HepG2 (cell line): ENCODE measurements around the gene ALDH7A1. TPM values are rescaled to one million over a fixed set of nuclear protein-coding genes. Genes with fewer than 3 reads are reported as not detected.

Source experiments
- ASH2L ChIP-seq: fragments of 300-600, 200-600 bp; sonication (generic); IDR thresholded peaks from 2 replicates; pipeline ENCODE4 v1.7.0; 2017; ENCODE audit warnings: low read depth, mild to moderate bottlenecking, moderate library complexity, mixed read lengths, low read length; ENCODE audit not compliant: insufficient read length
- CHD4 ChIP-seq: fragments of 200-600 bp; sonication (generic); IDR thresholded peaks from 2 replicates; pipeline ENCODE4 v1.7.0; 2017; ENCODE audit warnings: mild to moderate bottlenecking, low read length, borderline replicate concordance
- CREB1 ChIP-seq, 2 experiments: fragments of 450-650 bp in 1 of 2; IDR thresholded peaks; 2 replicates each; pipeline ENCODE4 v1.6.1; 2016 to 2017; ENCODE audit warnings: control low read depth in 1 of 2, mild to moderate bottlenecking in 1 of 2, missing compliant biosample characterization in 1 of 2, missing genetic modification characterization in 1 of 2
- FOSL2 ChIP-seq: sonication (generic); formaldehyde crosslinking; IDR thresholded peaks from 2 replicates; pipeline ENCODE4 v1.4.0; 2020; ENCODE audit warnings: missing genetic modification reagents
- GATAD1 ChIP-seq: IDR thresholded peaks from 2 replicates; pipeline ENCODE4 v1.6.1; 2016; ENCODE audit warnings: missing genetic modification reagents, missing compliant biosample characterization
- KMT2A ChIP-seq: sonication (generic); formaldehyde crosslinking; IDR thresholded peaks from 2 replicates; pipeline ENCODE4 v1.4.0; 2020; ENCODE audit warnings: missing genetic modification reagents
- MAFF ChIP-seq: IDR thresholded peaks from 2 replicates; pipeline ENCODE4 v1.6.1; 2011; ENCODE audit warnings: low read depth, low read length, improper control_type of control experiment
- MEIS2 ChIP-seq: sonication (generic); formaldehyde crosslinking; IDR thresholded peaks from 2 replicates; pipeline ENCODE4 v1.9.0; 2021; ENCODE audit warnings: mild to moderate bottlenecking, missing genetic modification reagents
- ONECUT2 ChIP-seq: sonication (generic); formaldehyde crosslinking; IDR thresholded peaks from 2 replicates; pipeline ENCODE4 v1.4.0; 2020; ENCODE audit warnings: missing genetic modification reagents
- PPARG ChIP-seq: conservative IDR thresholded peaks from 2 replicates; pipeline ENCODE4 v1.6.1; 2016; ENCODE audit warnings: missing biosample characterization, missing genetic modification reagents
- SMARCC2 ChIP-seq: fragments of 450-650 bp; IDR thresholded peaks from 2 replicates; pipeline ENCODE4 v1.6.1; 2017; ENCODE audit warnings: antibody characterized with exemption, mild to moderate bottlenecking
- SNAI1 ChIP-seq: sonication (generic); formaldehyde crosslinking; IDR thresholded peaks from 2 replicates; pipeline ENCODE4 v1.5.0; 2020; ENCODE audit warnings: mild to moderate bottlenecking, missing genetic modification reagents, borderline replicate concordance
- TCF7 ChIP-seq: sonication (generic); IDR thresholded peaks from 2 replicates; pipeline ENCODE4 v1.6.1; 2016; ENCODE audit warnings: antibody characterized with exemption, low read depth
- ZNF207 ChIP-seq: fragments of 450-650 bp; IDR thresholded peaks from 2 replicates; pipeline ENCODE4 v1.6.1; 2016; ENCODE audit warnings: antibody characterized with exemption, borderline replicate concordance
- ZNF224 ChIP-seq: sonication (generic); formaldehyde crosslinking; IDR thresholded peaks from 2 replicates; pipeline ENCODE4 v1.5.0; 2020; ENCODE audit warnings: mild to moderate bottlenecking, missing genetic modification reagents
- ZNF225 ChIP-seq: sonication (generic); formaldehyde crosslinking; IDR thresholded peaks from 2 replicates; pipeline ENCODE4 v1.4.0; 2020; ENCODE audit warnings: mild to moderate bottlenecking, missing genetic modification reagents
- ZNF274 ChIP-seq: sonication (generic); formaldehyde crosslinking; IDR thresholded peaks from 2 replicates; pipeline ENCODE4 v1.5.1; 2020; ENCODE audit warnings: mild to moderate bottlenecking, missing genetic modification reagents
- ZNF34 ChIP-seq: sonication (generic); formaldehyde crosslinking; IDR thresholded peaks from 2 replicates; pipeline ENCODE4 v1.4.0; 2020; ENCODE audit warnings: mild to moderate bottlenecking, missing genetic modification reagents, borderline replicate concordance
- ZNF432 ChIP-seq: sonication (generic); formaldehyde crosslinking; IDR thresholded peaks from 2 replicates; pipeline ENCODE4 v1.5.0; 2020; ENCODE audit warnings: missing genetic modification reagents, mild to moderate bottlenecking, borderline replicate concordance
- ZNF580 ChIP-seq: IDR thresholded peaks from 2 replicates; pipeline ENCODE4 v1.6.1; 2016; ENCODE audit warnings: low read depth, borderline replicate concordance
- ZNF75D ChIP-seq: sonication (generic); formaldehyde crosslinking; IDR thresholded peaks from 2 replicates; pipeline ENCODE4 v1.8.1; 2023; ENCODE audit warnings: missing genetic modification reagents, mild to moderate bottlenecking, borderline replicate concordance
- ZNF83 ChIP-seq: sonication (generic); formaldehyde crosslinking; IDR thresholded peaks from 2 replicates; pipeline ENCODE4 v1.4.0; 2020; ENCODE audit warnings: missing genetic modification reagents, mild to moderate bottlenecking, borderline replicate concordance
- polyA plus RNA-seq, 8 experiments: library from polyadenylated mRNA; depleted of rRNA in 3 of 8; stranded (reverse) in 7 of 8; unstranded in 1 of 8; fragments of >200 nt; fragmentation: Illumina TruSeq in 4 of 8; extraction: Trizol in 4 of 8; gene quantifications; 2 replicates each; pipeline versions ENCODE4 v1.2.1 to v1.2.3, GENCODE V29; 2011 to 2016; ENCODE audit warnings: low read depth in 4 of 8, missing spikeins in 1 of 8, mixed read lengths in 1 of 8; ENCODE audit not compliant: insufficient read depth in 1 of 8
- total RNA-seq, 5 experiments: library from RNA; depleted of rRNA; stranded (reverse); fragments of >200 nt; fragmentation: Illumina TruSeq; extraction: Trizol; gene quantifications; 2 replicates each; pipeline ENCODE4 v1.2.3, GENCODE V29; 2016; ENCODE audit warnings: low read depth in 1 of 5
- TF ChIP-seq, protein P1 (sequence below), 2 experiments: IDR thresholded peaks; 2 replicates each; pipeline ENCODE4 v1.6.1; 2011 to 2012; ENCODE audit warnings: low read length in 2 of 2, borderline replicate concordance in 1 of 2, low read depth in 1 of 2, mild to moderate bottlenecking in 1 of 2, moderate library complexity in 1 of 2
- TF ChIP-seq, protein P2 (sequence below): sonication (generic); formaldehyde crosslinking; IDR thresholded peaks from 2 replicates; pipeline ENCODE4 v1.4.0; 2020; ENCODE audit warnings: mild to moderate bottlenecking, missing genetic modification reagents

Gene ALDH7A1
- total and polyA plus RNA-seq, 2 of the 13 experiments (the other 11 are each of a cell fraction or from before 2014, with no cell fraction given) = 69.0 to 100 TPM

DNA sequence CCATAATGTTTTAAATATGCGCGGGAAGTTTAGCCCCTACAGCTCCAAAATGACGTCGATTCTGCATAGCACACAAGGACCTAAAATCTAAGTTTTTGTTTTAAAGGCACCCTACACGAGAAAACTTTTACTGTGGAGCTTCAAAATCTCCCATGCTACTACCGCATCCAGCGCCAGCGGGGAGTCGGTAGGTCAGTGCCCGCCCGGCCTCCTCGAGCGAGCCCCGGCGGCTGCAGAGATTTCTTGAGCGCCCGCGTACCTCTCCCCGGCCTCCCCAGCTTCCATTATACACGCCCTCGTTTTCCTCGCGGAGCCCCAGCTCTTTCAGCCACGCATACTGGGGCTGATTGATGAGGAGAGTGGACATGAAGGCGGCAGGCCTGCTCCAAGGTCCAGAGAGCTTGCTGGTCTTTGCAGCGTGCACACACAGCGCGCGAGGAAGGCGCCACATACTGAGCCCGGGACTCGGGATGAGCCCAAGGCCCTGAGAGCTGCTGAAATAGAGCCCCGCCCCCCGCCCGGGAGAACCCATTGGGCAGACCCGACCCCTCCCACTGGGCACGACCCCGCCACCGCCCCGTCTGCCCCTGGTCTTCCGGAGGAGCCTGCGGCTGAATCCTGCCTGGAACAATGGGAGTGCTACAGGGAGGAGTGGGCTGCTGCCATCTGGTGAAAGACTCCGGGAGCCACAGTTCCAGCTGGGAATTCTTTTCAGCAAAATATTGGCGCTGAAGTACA is at the start of gene ALDH7A1 (continued):
- TF ChIP-seq CREB1 (IDR thresholded peaks at IDR 0.05) = no peak
- TF ChIP-seq CREB1 (CRISPR knock-in tag; IDR thresholded peaks at IDR 0.05) = peak; percentile 64; the same call in 1 of the 2 replicates
- TF ChIP-seq ZNF274 = peak; percentile 58; the same call in 1 of the 2 replicates
- peak; percentile 60; the same call in 1 of the 2 replicates for TF ChIP-seq ZNF34
- no peak for TF ChIP-seq ZNF225 (CRISPR knock-in tag)
- no peak for TF ChIP-seq TCF7
- TF ChIP-seq SMARCC2 = no peak
- peak; percentile 90 for TF ChIP-seq GATAD1
- TF ChIP-seq ZNF83 (CRISPR knock-in tag) = no peak
- TF ChIP-seq, protein P1, sequence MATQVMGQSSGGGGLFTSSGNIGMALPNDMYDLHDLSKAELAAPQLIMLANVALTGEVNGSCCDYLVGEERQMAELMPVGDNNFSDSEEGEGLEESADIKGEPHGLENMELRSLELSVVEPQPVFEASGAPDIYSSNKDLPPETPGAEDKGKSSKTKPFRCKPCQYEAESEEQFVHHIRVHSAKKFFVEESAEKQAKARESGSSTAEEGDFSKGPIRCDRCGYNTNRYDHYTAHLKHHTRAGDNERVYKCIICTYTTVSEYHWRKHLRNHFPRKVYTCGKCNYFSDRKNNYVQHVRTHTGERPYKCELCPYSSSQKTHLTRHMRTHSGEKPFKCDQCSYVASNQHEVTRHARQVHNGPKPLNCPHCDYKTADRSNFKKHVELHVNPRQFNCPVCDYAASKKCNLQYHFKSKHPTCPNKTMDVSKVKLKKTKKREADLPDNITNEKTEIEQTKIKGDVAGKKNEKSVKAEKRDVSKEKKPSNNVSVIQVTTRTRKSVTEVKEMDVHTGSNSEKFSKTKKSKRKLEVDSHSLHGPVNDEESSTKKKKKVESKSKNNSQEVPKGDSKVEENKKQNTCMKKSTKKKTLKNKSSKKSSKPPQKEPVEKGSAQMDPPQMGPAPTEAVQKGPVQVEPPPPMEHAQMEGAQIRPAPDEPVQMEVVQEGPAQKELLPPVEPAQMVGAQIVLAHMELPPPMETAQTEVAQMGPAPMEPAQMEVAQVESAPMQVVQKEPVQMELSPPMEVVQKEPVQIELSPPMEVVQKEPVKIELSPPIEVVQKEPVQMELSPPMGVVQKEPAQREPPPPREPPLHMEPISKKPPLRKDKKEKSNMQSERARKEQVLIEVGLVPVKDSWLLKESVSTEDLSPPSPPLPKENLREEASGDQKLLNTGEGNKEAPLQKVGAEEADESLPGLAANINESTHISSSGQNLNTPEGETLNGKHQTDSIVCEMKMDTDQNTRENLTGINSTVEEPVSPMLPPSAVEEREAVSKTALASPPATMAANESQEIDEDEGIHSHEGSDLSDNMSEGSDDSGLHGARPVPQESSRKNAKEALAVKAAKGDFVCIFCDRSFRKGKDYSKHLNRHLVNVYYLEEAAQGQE (IDR thresholded peaks at IDR 0.05; ENCODE audit: borderline replicate concordance in 1 of 2, low read depth in 1 of 2, low read length in 2 of 2) = peak in 1 of 2 experiments; percentile 42; a peak in 1 of 4 replicates
- no peak for TF ChIP-seq MAFF
- TF ChIP-seq ONECUT2 (CRISPR knock-in tag) = no peak
- no peak for TF ChIP-seq ZNF432
- TF ChIP-seq MEIS2 (CRISPR knock-in tag) = peak; percentile 64; the same call in 1 of the 2 replicates
- TF ChIP-seq, protein P2, sequence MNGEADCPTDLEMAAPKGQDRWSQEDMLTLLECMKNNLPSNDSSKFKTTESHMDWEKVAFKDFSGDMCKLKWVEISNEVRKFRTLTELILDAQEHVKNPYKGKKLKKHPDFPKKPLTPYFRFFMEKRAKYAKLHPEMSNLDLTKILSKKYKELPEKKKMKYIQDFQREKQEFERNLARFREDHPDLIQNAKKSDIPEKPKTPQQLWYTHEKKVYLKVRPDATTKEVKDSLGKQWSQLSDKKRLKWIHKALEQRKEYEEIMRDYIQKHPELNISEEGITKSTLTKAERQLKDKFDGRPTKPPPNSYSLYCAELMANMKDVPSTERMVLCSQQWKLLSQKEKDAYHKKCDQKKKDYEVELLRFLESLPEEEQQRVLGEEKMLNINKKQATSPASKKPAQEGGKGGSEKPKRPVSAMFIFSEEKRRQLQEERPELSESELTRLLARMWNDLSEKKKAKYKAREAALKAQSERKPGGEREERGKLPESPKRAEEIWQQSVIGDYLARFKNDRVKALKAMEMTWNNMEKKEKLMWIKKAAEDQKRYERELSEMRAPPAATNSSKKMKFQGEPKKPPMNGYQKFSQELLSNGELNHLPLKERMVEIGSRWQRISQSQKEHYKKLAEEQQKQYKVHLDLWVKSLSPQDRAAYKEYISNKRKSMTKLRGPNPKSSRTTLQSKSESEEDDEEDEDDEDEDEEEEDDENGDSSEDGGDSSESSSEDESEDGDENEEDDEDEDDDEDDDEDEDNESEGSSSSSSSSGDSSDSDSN (CRISPR knock-in tag) = peak; percentile 87
- no peak for TF ChIP-seq SNAI1 (CRISPR knock-in tag)
- TF ChIP-seq KMT2A (CRISPR knock-in tag) = peak; percentile 91
- TF ChIP-seq PPARG = no peak; the same call in 1 of the 2 replicates
- TF ChIP-seq FOSL2 (CRISPR knock-in tag) = peak; percentile 62
- no peak; the same call in 1 of the 2 replicates for TF ChIP-seq CHD4
- TF ChIP-seq ZNF224 = no peak
- TF ChIP-seq ASH2L = peak; percentile 93
- TF ChIP-seq ZNF207 = no peak
- TF ChIP-seq ZNF580 (CRISPR knock-in tag) = peak; percentile 87; the same call in 1 of the 2 replicates
- TF ChIP-seq ZNF75D = no peak
